Measurements from ENCODE around the gene RPS18.

RPS18 gene

GRCh38 chr6:33315793-33316602, 44.1 kb downstream of the RPS18 start:
- no peak for DNase-seq

GRCh38 chr6:33316603-33317418, 44.9 kb downstream of the RPS18 start:
- no peak for DNase-seq

GRCh38 chr6:33317419-33317668, 45.5 kb downstream of the RPS18 start:
- no peak for DNase-seq

DNA sequence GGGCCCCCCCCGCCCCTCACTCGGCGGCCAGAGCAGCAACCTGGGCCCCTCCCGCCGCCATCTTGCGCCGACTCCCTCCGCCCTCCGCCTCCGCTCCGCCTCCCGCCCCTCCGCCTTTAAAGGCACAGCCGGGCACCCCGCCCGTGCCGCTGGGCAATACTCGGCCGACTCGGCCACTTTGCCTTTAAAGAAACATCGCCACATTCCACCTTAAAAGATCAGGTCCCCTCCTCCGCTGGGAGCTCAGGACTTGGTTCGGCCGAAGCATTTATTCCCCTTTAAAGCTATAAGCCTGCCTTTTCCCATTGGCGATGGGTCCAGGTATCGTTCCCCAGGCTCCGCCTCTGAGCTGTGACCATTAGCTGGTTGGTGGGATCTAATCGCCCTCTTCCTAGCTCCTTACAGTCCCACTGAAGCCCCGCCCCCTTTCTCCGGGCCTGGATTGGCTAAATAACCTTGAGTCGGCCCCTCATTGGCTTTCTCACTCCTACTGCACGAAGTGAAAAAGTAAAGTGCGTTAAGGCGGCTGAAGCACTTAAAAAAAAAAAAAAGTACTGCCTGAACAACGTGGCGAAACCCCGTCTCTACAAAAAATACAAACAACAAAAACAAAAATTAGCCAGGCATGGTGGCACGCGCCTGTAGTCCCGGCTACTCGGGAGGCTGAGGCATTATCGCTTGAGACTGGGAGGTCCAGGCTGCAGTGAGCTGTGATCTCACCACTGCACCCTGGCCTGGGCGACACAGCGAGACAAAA, 46.0 kb downstream of the RPS18 start, which contains the start of gene ZBTB22:
Gene ZBTB22 (minus strand): TSS at position 76 of the 757 bp plus-strand sequence. CDS start 828 bp downstream, outside the sequence.
- DNase-seq = peak; percentile 97

GRCh38 chr6:33318426-33319073, 46.7 kb downstream of the RPS18 start:
- DNase-seq = no peak

DNA sequence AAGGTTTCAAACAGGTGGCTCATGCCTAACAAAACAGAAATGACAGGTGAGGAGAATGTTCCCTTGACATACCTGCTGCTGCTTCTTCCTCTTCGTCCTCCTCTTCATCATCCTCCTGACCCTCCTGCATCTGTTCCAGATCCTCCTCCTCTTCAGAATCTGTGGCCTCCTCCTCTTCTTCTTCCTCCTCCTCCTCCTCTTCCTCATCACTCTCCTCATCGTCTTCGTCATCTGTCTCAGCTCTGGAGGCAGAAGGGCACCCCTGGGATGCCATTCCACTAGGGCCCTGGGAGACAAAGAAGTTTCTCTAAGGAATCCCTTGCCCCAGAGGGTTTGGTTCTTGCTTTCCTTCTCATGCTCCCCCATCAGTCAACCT, 48.1 kb downstream of the RPS18 start:
- DNase-seq = no peak

DNA sequence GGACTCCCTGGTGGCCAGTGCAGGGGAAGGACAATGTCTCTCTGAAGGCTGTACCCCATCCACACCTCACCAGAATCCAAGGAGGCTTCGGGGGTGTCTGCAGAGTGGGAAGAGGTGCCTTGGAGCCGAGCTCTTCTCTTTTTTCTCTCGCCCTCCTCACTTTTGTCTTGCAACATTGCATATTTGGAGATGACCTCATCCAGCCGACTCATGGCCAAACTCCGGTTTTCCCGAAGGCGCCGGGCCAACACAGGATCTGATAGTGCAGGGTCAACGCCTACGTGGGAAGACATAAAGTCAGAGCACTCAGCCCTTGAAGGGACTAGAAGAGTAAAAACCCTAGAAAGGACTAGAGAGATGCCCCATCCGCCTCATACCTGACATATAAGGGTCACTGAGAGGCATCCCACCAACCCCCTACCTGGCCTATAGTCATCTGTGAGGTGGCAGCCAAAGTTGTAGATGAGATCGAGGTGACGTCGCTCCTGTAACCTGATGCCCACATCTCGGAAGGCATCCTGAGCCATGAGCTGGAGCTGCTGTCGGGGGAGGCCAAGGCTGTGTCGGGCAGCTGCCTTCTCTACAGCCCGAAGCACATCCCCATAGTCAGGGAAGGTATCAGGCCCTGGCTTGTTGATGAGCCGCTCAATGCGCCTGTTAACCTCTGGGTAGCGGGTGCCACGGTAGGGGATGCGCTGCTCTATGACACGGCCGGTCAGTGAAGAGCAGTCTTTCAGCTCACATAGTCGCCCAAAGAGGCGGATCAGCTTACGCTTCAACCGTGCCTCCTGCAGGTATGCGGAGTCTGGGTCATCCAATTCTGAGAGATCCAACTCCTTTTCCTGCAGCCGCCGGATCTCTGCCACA, 48.7 kb downstream of the RPS18 start:
- DNase-seq = no peak

- DNase-seq = no peak
These were observed 49.4 kb downstream of the RPS18 start for GRCh38 chr6:33321227-33321626.

DNA sequence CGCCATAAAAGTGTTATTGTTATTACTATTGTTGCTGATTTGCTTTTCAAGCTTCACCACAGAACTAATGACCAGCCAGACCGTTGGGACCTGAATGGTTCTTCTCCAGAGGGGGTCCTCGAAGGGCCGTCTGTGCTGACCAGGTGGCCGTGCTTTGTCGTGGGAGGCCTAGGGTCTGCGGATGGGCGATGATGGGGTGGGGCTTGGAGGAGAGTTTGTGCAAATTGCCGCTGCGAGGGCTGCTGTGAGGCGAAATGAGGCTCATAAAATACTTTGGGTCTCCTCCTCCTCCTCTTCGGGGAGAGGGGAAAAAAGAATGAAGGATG, 51.7 kb downstream of the RPS18 start:
- DNase-seq = no peak

DNA sequence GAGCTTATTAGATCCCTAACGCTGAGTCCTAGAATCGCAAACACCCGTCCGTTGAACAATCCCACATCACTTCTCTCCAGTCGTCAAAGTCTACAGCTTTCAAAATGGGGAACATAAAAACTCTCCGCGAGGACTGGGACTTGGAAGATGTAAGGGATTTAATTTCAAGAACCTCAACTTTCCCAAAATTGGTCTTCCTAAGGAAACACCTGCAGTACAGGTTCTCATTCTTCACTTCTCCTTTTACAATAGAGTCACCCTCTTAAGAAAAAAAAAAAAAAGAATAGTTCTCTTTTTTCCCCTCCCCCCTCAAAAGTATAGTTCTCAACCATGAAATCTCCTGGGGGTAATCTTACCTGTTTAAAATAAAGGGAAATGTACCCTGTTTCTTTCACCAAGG, 52.2 kb downstream of the RPS18 start:
- no peak for DNase-seq

Data from stimulated activated CD4-positive, alpha-beta T cell treated with anti-CD3 and anti-CD28 coated beads, Interleukin-2, amount 100 ng/mL, for 24 hours (primary cell).